A673 (cell line): ENCODE results near the gene ATPAF1.

Experiments
- CTCF ChIP-seq: fragments of 300-800, 200-600 bp; sonication (generic); conservative IDR thresholded peaks from 2 replicates; pipeline ENCODE4 v1.5.1; 2017; ENCODE audit warnings: low read depth, mild to moderate bottlenecking, antibody characterized with exemption, low read length, moderate library complexity, mixed read lengths
- EZH2 ChIP-seq: fragments of 200-600 bp; sonication (generic); IDR thresholded peaks from 2 replicates; pipeline ENCODE4 v1.6.1; 2017; ENCODE audit warnings: borderline replicate concordance, low read depth, mild to moderate bottlenecking, mixed read lengths, antibody characterized with exemption, low read length; ENCODE audit not compliant: poor library complexity, severe bottlenecking

GRCh38 chr1:46659307-46659870 lies 8.8 kb downstream of the ATPAF1 start:
- TF ChIP-seq CTCF (no peak), EZH2 (no peak)
